ENCODE data around the gene OR6K2.

Gene OR6K2

GRCh38 chr1:158685085-158685484 lies 15.4 kb downstream of the OR6K2 start:
- no peak for DNase-seq

- DNase-seq = no peak
Measured at GRCh38 chr1:158681606-158682005, 18.8 kb downstream of the OR6K2 start.

- DNase-seq = no peak
Measured at GRCh38 chr1:158679289-158679688, 21.2 kb downstream of the OR6K2 start.

- DNase-seq = no peak
Measured at GRCh38 chr1:158675563-158676323, 24.7 kb downstream of the OR6K2 start.

- DNase-seq = no peak
Measured at GRCh38 chr1:158674302-158674701, 26.1 kb downstream of the OR6K2 start.

GRCh38 chr1:158666037-158666436 lies 34.4 kb downstream of the OR6K2 start:
- DNase-seq = no peak

GRCh38 chr1:158654571-158654970 lies 45.9 kb downstream of the OR6K2 start:
- DNase-seq = no peak

GRCh38 chr1:158654086-158654485 lies 46.4 kb downstream of the OR6K2 start:
- DNase-seq = no peak

- DNase-seq = no peak
Measured at GRCh38 chr1:158652721-158653334, 47.6 kb downstream of the OR6K2 start.
